ENCODE results near the gene KRTAP12-3.

GRCh38 chr21:44696572-44696971 lies 38.8 kb downstream of the KRTAP12-3 start:
- TF ChIP-seq POLR2AphosphoS5 (IDR thresholded peaks at IDR 0.05), result no peak
- no peak for TF ChIP-seq CTCF (IDR thresholded peaks at IDR 0.05)

Data from upper lobe of left lung (tissue), 4 donors.